ENCODE results near the gene ATP9B.
"Not testable (repeated sequence)": the region's sequence is repeated elsewhere in the genome, so short reads cannot be mapped to it uniquely, and the experiment has no call there.

ATP9B gene

DNA sequence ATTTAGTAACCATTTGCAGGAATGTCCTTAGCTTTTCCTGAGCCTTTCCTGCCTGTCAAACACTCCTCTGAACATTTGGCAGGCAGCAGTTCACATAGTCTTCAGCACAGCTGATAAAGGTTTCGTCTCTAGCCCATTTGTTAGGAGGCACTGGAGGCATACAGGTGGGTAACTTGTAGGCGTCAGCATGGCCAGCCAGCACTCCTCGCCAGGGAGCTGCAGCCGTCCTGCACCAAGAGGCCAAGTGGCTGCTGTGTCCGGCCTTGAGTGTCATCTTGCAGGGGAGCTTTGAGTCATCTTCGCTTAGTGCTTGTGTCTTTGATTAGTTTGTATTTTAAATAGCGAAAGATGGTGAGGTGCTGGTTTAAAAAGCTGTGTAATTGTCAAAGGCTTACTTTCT is 206.3 kb downstream of the ATP9B start:
- in situ Hi-C loops (cut with MboI; ENCODE audit: low sequenced_read_pairs): no loop called here

DNA sequence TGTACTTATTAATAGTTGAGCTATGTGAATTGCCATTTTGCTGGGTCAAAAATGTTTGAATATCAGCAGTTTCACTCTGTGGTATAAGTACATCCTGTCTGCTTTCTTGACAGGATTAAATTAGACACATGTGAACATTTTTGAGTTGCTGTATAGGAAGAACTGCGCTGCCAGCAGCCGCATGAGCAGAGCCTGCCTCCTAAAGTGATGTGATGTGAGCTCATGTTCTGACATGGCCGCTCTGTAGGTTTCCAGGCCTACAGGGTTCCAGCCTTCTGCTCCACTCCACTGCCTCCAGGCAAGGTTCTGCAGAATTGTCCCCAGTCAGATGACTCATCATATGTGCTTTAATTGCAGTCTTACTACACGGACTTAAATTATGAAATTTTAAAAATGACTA is 206.8 kb downstream of the ATP9B start:
- in situ Hi-C loops (cut with MboI; ENCODE audit: low sequenced_read_pairs): no loop called here

DNA sequence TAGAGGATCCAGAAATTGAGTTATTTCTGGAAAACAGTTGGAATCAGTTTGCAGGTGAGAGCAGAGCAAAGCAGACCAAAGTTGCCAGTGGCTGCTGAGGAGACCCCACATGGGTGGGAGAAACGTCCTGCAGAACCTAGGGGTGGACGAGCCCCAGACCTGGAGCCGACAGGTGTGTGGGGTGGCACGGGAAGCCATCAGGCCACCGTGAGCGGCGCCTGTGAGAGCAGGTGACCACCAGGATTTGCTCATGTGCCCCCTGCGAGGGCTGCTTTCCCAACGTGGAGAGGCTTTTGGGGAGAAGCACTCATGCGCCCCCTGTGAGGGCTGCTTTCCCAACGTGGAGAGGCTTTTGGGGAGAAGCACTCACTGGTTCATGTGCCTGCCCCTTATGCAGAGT is 209.7 kb downstream of the ATP9B start:
- in situ Hi-C loops (cut with MboI; ENCODE audit: low sequenced_read_pairs): no loop called here

DNA sequence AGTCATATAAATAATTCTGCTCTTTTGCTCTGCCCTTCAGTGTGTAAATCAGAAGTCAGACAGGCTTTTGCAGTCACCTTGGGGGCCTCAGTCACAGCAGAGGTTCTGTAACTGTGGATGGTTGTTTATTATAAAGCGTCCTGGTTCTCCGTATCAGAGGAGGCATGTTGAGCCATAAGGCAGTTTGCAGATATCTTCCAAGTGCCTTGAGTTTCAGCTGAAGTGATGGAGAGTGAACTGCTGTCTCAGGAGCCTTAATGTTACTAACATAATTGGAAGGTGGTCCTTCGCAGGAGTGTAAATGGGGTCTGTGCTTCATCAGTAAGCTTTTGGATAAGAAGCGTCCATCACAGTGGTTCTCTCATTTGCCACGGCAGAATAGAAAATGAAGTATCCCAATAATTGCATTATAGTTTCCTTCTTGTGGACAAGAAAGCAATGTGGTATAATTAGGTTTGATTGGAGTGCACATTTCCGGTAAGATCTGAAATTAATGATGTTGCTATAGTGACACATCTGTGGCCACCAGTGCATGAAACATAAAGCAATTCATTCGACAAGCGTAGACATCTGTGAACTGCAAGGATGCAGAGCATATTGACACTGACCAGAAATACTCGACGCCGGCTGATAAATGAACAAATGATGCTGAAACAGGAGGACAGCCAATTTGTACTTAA is 214.1 kb downstream of the ATP9B start:
- in situ Hi-C loops (cut with MboI; ENCODE audit: low sequenced_read_pairs): no loop called here

DNA sequence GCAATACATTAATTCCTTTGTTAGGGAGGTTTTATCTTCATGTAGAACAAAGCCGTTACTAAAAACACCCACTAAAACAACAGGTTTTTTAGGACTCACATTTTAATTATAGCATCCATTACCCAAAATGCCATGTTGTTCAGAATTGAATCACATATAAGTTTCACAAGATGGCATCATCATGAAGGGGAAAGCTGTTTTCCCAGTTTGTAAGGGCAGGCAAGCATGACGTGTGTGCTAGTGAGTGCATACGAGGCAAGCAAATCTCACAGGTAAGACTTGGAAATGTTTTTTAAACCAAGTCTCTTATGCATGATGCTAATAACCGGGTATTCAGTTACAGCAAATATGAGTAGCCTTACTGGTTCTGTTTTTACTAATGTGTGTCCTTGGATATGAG is 214.7 kb downstream of the ATP9B start:
- in situ Hi-C loops (cut with MboI; ENCODE audit: low sequenced_read_pairs): no loop called here

DNA sequence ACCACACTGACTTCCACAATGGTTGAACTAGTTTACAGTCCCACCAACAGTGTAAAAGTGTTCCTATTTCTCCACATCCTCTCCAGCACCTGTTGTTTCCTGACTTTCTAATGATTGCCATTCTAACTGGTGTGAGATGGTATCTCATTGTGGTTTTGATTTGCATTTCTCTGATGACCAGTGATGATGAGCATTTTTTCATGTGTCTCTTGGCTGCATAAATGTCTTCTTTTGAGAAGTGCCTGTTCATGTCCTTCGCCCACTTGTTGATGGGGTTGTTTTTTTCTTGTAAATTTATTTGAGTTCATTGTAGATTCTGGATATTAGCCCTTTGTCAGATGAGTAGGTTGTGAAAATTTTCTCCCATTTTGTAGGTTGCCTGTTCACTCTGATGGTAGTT is 216.0 kb downstream of the ATP9B start:
- in situ Hi-C loops (cut with MboI; ENCODE audit: low sequenced_read_pairs): not testable (repeated sequence)

DNA sequence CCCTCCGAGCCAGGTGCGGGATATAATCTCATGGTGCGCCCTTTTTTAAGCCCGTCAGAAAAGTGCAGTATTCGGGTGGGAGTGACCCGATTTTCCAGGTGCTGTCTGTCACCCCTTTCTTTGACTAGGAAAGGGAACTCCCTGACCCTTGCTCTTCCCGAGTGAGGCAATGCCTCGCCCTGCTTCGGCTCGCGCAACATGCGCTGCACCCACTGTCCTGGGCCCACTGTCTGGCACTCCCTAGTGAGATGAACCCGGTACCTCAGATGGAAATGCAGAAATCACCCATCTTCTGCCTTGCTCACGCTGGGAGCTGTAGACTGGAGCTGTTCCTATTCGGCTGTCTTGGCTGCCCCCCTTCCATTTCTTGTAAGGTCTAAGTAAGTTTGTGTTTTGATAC is 221.2 kb downstream of the ATP9B start:
- in situ Hi-C loops (cut with MboI; ENCODE audit: low sequenced_read_pairs): not testable (repeated sequence)

DNA sequence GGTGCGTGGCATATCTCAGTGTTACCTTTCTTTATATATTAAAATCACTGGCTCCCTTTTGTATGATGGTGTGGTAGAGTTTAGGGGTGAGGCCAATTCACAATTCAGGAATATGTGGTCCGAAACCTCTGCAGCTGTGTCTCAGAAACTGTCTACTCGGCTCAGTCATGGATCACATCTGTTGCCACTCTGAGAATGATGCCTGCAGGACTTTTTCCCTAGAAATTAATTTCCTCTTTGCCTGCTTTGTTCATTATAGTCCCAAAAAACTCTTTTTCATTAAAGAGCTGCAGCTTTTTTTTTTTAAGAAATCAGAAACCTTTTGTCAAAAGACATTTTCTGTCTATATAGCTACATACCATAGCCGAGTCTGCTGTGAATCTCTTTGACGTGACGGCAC is 221.7 kb downstream of the ATP9B start:
- in situ Hi-C loops (cut with MboI; ENCODE audit: low sequenced_read_pairs): no loop called here

DNA sequence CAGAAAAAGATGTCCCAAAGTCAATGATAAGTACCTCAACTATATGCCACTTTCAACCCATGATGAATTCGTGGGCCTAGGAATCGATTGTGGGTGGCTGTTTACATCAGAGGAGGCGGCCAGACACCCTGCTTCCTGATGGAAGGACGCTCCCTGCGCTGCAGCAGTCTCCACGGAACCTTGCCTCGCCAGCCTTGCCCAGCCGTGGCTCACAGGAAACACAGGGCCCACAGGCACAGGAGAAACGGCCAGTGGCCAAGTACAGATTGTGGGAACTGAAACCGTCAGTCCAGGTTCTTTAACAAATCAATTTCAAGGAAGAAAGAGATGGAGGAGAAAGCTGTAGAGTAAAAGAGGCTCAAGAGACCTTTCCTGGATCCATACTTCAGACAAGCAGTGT is 225.0 kb downstream of the ATP9B start:
- in situ Hi-C loops (cut with MboI; ENCODE audit: low sequenced_read_pairs): no loop called here

DNA sequence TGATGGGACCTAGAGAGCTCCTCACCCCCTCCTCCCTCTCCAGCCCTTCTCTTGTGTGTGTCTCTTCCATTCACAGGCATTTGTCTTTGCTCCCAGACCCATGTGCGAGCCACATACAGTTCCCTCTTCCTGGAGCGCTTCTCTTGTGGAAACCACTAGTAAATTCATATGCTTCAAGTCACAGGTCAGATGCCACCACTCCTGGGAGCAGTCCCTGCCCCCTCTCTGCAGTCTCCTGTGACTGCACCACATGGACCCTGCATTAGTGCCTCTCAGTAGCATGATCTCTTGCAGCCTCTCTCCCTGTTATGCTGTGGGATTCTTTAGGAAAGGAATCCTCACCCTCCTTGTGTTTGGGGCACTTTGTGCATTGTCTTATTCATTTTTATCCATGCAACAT is 230.1 kb downstream of the ATP9B start:
- in situ Hi-C loops (cut with MboI; ENCODE audit: low sequenced_read_pairs): no loop called here

DNA sequence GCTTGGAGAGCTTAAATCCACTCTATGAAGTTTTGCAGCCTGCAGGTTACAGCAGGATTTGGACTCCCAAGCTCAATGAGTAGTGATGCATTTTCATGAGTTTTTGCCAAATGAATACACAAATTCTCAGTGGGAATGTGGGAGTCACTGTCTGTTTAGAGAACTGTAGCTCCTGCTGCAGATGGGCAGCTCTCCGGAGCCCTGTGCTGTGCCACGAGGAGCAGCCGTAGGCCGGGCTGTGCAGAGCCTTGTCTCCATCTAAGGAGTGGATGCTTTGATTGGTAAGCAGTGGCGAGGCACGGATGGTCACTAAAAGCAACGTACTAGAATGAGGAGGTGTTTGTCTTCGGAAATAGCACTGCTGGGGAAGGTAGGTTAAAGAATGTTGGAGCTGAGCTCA is 230.5 kb downstream of the ATP9B start:
- in situ Hi-C loops (cut with MboI; ENCODE audit: low sequenced_read_pairs): no loop called here

DNA sequence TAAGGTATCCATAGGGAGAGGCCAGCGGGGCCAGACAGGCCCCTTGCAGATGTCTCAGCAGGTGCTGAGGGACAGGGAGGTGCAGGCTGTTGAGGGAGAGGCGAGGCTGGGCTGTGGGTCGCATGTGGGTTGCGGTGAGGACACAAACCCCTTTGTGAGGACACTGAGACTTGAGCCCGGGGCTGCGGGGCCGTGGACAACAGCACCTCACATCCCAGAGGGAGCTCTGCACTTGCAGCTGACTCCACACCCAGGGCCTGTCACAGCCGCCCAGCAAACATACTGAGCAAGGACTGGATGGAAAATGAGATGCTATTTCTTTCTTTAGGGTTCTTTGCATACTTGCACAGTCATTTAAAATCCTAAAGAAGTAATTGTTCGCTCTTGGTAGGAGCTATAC is 231.2 kb downstream of the ATP9B start:
- in situ Hi-C loops (cut with MboI; ENCODE audit: low sequenced_read_pairs): no loop called here

DNA sequence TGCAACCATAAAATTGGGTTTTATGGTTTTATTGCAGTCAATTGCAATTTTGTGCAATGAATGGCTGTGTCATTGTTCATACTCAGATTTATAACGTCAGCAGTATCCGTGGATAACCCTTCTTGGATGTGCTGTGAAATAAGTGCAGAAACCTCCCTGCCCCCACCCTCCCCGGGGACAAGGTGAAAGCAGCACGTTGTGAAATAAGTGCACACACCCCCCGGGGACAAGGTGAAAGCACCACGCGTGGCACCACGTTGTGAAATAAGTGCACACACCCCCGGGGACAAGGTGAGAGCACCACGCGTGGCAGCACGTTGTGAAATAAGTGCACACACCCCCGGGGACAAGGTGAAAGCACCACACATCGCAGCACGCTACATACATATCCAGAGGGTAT is 232.9 kb downstream of the ATP9B start:
- in situ Hi-C loops (cut with MboI; ENCODE audit: low sequenced_read_pairs): no loop called here

DNA sequence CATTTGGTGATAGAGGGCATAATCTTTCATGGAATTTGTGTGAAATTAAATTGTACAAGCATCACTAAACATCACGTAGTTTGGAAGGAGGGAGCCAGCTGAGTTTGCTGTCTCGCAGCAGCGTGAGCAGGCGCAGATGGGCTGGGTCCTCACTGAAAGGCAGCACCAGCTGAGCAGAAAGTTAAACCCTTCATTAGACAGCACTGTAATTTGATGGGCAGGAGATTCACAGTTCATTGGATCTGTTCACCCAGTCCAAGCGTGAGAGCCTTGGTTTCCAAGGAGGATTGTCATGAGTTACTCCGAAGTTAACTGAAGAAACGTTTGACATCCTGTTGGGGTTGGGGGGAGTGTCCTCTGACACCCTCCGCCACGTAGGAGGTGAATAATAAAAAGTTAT is 236.7 kb downstream of the ATP9B start:
- in situ Hi-C loops (cut with MboI; ENCODE audit: low sequenced_read_pairs): no loop called here

DNA sequence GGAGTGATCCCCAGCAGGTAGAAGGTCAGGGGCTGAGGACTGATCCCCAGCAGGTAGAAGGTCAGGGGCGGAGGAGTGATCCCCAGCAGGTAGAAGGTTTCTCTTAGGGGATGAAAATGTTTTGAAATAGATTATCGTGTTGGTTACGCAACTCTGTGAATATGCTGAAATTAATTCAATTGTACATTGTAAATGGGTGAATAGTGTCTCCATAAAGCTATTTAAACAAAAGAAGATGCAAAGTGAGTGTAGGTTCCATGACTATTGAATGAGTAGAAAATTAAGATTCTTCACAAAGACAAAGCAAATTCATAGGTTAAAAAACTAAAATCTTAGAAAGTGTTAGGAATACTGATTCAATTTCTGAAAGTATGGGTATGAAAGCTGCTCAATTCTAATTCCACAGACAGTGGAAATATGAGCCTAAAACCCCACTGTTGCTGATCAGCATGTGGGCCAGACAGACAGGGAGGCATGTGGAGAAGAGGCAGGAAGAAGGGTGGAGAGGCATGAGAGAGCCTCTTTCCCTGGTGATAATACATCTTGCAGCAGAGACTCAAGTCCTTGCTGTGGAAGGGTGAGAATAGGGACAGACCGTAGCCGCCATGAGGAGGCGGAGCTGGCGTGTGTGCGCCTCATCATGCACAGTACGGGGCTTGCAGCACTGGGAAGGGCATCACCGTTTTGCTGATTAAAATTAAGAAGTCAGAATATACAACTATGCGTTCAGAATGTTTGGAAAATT is 240.6 kb downstream of the ATP9B start:
- in situ Hi-C loops (cut with MboI; ENCODE audit: low sequenced_read_pairs): no loop called here

DNA sequence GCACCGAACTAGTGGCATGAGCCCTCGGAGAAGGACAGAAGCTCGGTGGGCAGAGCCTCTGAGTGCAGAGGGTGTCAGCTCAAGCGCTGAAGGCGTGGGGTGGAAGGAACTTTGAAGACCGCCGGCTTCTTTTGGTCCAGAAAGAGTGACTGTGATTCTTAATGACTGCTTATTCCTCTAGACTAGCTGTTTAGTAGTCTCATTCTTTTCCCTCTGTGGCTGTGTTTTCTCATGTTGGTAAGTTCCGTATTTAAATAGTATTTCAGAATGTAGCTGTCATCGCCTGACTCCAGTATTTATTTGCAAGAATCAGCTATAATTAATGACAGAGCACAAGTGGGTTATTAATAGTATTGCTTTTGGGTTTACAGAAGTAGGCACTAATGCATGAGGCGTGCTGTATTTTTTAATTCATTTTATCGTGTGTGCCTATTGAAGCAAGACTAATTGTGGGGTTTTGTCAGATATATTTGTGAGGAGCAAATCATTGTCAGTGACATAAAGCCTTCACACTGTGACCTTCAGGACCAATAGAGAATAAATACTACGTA is 245.7 kb downstream of the ATP9B start:
- in situ Hi-C loops (cut with MboI; ENCODE audit: low sequenced_read_pairs): no loop called here

DNA sequence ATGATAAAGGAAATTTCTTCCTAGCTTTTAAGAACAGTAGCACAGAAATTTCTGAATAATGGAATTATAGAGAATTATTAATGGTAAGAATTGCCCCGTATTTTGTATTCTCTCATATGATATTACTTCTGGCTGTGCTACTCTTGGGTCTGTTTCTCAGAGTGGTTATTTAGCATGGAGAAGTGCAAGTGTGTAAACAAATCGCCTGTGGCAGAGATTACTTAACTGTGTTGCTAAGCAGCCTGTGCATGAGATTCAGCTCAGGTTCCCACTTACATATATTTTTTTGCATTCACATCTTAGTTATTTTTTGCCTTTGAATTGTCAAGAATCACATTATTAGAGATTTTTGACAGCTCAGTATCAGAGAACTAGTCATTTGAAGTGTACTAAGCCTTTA is 246.4 kb downstream of the ATP9B start:
- in situ Hi-C loops (cut with MboI; ENCODE audit: low sequenced_read_pairs): no loop called here

DNA sequence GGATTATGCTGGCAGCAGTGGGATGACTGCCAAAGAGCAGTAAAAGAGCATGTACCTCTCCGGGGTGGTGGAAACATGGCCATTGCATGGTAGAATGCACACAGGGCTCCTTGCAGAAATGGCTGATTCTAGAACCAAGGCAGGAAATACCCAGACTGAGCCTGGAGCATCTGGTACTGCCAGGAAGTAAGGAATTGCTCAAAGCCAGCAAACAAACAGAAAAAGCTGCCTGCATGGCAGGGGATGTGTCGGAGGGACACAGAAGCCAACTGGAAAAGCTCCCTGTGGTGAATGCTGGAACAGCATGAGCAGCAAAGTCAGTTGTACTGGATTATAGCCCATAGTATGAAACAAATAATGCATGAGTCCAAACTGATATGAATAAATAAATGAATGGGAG is 248.5 kb downstream of the ATP9B start:
- in situ Hi-C loops (cut with MboI; ENCODE audit: low sequenced_read_pairs): no loop called here

DNA sequence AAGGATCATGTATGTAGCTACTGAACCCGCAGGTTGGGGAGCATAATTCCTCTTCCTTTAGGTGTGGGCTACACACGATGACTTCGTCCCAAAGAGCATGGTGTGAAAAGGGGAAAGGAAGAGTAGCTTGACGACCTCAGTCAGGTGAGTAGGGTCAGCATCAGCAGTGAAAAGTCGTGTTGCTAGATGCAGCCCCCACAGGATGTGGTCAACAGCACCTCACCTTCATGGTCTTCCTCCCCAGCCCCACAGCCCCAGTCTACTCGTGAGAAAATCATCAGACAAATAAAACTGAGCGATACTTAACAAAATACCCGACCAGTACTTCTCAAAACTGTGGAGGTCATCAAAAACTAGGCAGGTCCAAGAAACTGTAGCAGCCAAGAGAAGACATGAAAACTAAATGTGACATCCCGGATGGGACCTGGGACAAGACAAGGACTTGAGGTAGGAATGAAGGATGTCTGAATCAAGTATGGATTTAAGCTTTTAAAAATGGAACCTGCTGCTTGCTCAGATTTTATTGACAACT is 249.0 kb downstream of the ATP9B start:
- in situ Hi-C loops (cut with MboI; ENCODE audit: low sequenced_read_pairs): no loop called here

DNA sequence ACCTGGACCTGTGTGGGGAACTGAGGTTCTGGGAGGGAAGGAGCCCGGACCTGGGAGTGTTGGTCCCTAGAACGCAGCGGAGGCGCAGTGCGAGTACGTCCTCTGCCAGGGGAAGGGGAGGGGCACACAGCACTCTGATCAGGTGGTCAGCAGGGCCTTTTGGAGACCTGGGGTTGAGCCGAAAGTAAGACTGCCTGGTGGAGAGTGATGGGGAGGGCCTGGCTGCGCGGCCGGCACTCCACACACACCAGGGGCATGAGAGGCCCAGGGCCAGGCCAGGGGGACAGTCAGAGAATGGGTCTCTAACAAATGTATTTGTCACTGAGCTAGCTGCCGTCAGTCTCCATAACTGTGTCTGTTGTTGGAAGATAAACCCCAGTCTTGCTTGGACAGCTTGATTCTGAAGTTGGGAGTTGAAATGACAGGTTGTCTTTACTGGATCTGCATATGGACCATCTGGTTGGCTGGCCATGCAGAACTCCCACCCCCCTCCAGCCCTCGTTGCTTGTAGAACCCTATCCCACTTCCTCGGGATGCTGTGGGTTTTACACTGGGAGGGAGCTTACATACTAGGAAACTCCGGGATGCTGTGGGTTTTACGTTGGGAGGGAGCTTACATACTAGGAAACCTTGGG is 251.1 kb downstream of the ATP9B start:
- in situ Hi-C loops (cut with MboI; ENCODE audit: low sequenced_read_pairs): no loop called here

DNA sequence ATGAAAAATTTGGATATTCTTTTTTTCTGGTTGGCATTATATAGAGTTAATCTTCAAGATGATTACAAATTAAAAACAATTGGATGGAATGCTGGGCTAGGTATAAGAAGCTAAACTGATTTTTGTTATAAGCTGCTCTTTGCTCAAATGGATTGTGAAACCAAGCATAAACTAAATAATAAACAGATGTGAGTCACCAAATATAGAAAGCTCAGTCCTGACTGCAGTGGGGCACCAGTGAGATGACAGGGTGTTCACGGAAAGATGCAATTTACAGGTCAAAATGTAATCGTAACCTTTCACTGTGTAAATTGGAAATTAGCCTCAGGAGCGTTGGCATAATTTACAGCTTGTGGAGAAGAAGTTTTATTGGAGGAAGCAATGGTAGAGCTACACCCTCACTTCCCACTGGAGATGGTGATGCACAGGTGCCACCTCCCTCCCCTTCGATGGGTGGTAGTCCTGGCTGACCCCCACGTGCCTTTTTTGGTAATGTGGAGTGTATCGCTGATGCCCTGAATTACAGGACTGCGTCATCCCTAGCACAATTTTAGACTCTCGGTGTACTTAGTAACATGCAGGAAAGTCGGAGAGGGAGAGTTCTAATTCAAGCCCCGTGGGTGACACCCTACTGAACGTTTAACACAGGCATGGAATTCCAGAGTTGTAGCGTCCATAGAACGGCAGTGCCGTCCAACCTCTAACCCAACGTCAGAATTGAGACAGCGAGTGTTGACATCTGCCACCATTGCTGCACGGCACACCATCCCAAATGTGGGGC is 252.6 kb downstream of the ATP9B start:
- in situ Hi-C loops (cut with MboI; ENCODE audit: low sequenced_read_pairs): no loop called here

Measured in hTERT RPE-1 (cell line).